HEK293 (cell line): ENCODE results near the gene CYB5D1.

Source experiments
- CTCF ChIP-seq: fragments of 450-650 bp; formaldehyde crosslinking; IDR thresholded peaks from 2 replicates; pipeline ENCODE4 v1.5.1; 2016; ENCODE audit warnings: missing biosample characterization, missing genetic modification characterization
- EGR2 ChIP-seq: fragments of 450-650 bp; formaldehyde crosslinking; IDR thresholded peaks from 2 replicates; pipeline ENCODE4 v1.5.1; 2016; ENCODE audit warnings: low read depth, missing biosample characterization, missing genetic modification characterization
- ELK4 ChIP-seq: IDR thresholded peaks from 2 replicates; pipeline ENCODE4 v1.6.1; 2011; ENCODE audit warnings: mild to moderate bottlenecking, low read depth, low read length, borderline replicate concordance
- GLIS2 ChIP-seq: fragments of 450-650 bp; formaldehyde crosslinking; IDR thresholded peaks from 2 replicates; pipeline ENCODE4 v1.5.1; 2016; ENCODE audit warnings: missing biosample characterization, missing genetic modification characterization
- KLF1 ChIP-seq: fragments of 450-650 bp; formaldehyde crosslinking; IDR thresholded peaks from 2 replicates; pipeline ENCODE4 v1.5.1; 2016; ENCODE audit warnings: missing biosample characterization, missing genetic modification characterization
- KLF10 ChIP-seq: fragments of 450-650 bp; IDR thresholded peaks from 2 replicates; pipeline ENCODE4 v1.5.1; 2018; ENCODE audit warnings: missing biosample characterization, mild to moderate bottlenecking, missing genetic modification characterization
- KLF16 ChIP-seq: fragments of 450-650 bp; formaldehyde crosslinking; IDR thresholded peaks from 2 replicates; pipeline ENCODE4 v1.5.1; 2017; ENCODE audit warnings: missing biosample characterization, missing genetic modification characterization
- KLF8 ChIP-seq: fragments of 450-650 bp; formaldehyde crosslinking; IDR thresholded peaks from 2 replicates; pipeline ENCODE4 v1.5.1; 2016; ENCODE audit warnings: missing biosample characterization, missing genetic modification characterization
- MEIS1 ChIP-seq: sonication (generic); formaldehyde crosslinking; IDR thresholded peaks from 2 replicates; pipeline ENCODE4 v1.8.1; 2022; ENCODE audit warnings: missing genetic modification reagents, mild to moderate bottlenecking, borderline replicate concordance
- PATZ1 ChIP-seq: fragments of 450-650 bp; formaldehyde crosslinking; IDR thresholded peaks from 2 replicates; pipeline ENCODE4 v1.5.1; 2016; ENCODE audit warnings: missing biosample characterization, missing genetic modification characterization
- PRDM1 ChIP-seq: fragments of 450-650 bp; formaldehyde crosslinking; IDR thresholded peaks from 2 replicates; pipeline ENCODE4; 2016; ENCODE audit warnings: missing biosample characterization, missing genetic modification characterization
- SP2 ChIP-seq: fragments of 450-650 bp; formaldehyde crosslinking; IDR thresholded peaks from 2 replicates; pipeline ENCODE4 v1.5.1; 2016; ENCODE audit warnings: missing biosample characterization, missing genetic modification characterization
- SP7 ChIP-seq: fragments of 450-650 bp; formaldehyde crosslinking; IDR thresholded peaks from 2 replicates; pipeline ENCODE4 v1.5.1; 2016; ENCODE audit warnings: missing biosample characterization, missing genetic modification characterization
- ZBTB11 ChIP-seq: fragments of 450-650 bp; formaldehyde crosslinking; conservative IDR thresholded peaks from 2 replicates; pipeline ENCODE4 v1.5.1; 2016; ENCODE audit warnings: low read depth, missing biosample characterization, missing genetic modification characterization
- ZBTB17 ChIP-seq: fragments of 450-650 bp; formaldehyde crosslinking; IDR thresholded peaks from 2 replicates; pipeline ENCODE4 v1.5.1; 2016; ENCODE audit warnings: missing biosample characterization, missing genetic modification characterization
- ZBTB20 ChIP-seq: fragments of 450-650 bp; formaldehyde crosslinking; IDR thresholded peaks from 2 replicates; pipeline ENCODE4 v1.5.1; 2016; ENCODE audit warnings: missing biosample characterization, missing genetic modification characterization
- ZBTB21 ChIP-seq: fragments of 450-650 bp; formaldehyde crosslinking; IDR thresholded peaks from 2 replicates; pipeline ENCODE4 v1.5.1; 2017; ENCODE audit warnings: missing biosample characterization, missing genetic modification characterization
- ZBTB48 ChIP-seq: fragments of 450-650 bp; formaldehyde crosslinking; IDR thresholded peaks from 2 replicates; pipeline ENCODE4 v1.5.1; 2016; ENCODE audit warnings: missing biosample characterization, missing genetic modification characterization
- ZNF10 ChIP-seq: fragments of 450-650 bp; formaldehyde crosslinking; IDR thresholded peaks from 2 replicates; pipeline ENCODE4 v1.5.1; 2017; ENCODE audit warnings: missing biosample characterization, missing genetic modification characterization
- ZNF112 ChIP-seq: fragments of 450-650 bp; formaldehyde crosslinking; IDR thresholded peaks from 2 replicates; pipeline ENCODE4 v1.5.0; 2017; ENCODE audit warnings: missing biosample characterization, missing genetic modification characterization
- ZNF114 ChIP-seq: fragments of 450-650 bp; formaldehyde crosslinking; IDR thresholded peaks from 2 replicates; pipeline ENCODE4 v1.5.0; 2017; ENCODE audit warnings: missing biosample characterization, missing genetic modification characterization
- ZNF175 ChIP-seq: fragments of 450-650 bp; formaldehyde crosslinking; IDR thresholded peaks from 2 replicates; pipeline ENCODE4 v1.5.1; 2016; ENCODE audit warnings: missing biosample characterization, missing genetic modification characterization
- ZNF211 ChIP-seq: fragments of 450-650 bp; formaldehyde crosslinking; IDR thresholded peaks from 2 replicates; pipeline ENCODE4 v1.5.1; 2016; ENCODE audit warnings: low read depth, missing biosample characterization, missing genetic modification characterization
- ZNF341 ChIP-seq: fragments of 450-650 bp; formaldehyde crosslinking; IDR thresholded peaks from 2 replicates; pipeline ENCODE4; 2016; ENCODE audit warnings: low read depth, missing biosample characterization, missing genetic modification characterization
- ZNF501 ChIP-seq: fragments of 450-650 bp; formaldehyde crosslinking; IDR thresholded peaks from 2 replicates; pipeline ENCODE4 v1.5.1; 2016; ENCODE audit warnings: missing biosample characterization, missing genetic modification characterization
- ZNF585B ChIP-seq: fragments of 450-650 bp; formaldehyde crosslinking; IDR thresholded peaks from 2 replicates; pipeline ENCODE4 v1.5.1; 2016; ENCODE audit warnings: missing biosample characterization, missing genetic modification characterization
- ZNF600 ChIP-seq: fragments of 450-650 bp; formaldehyde crosslinking; IDR thresholded peaks from 2 replicates; pipeline ENCODE4 v1.5.1; 2016; ENCODE audit warnings: missing biosample characterization, missing genetic modification characterization
- ZNF664 ChIP-seq: fragments of 450-650 bp; formaldehyde crosslinking; IDR thresholded peaks from 2 replicates; pipeline ENCODE4 v1.5.1; 2016; ENCODE audit warnings: missing biosample characterization, missing genetic modification characterization
- ZNF707 ChIP-seq: fragments of 450-650 bp; formaldehyde crosslinking; IDR thresholded peaks from 2 replicates; pipeline ENCODE4 v1.5.1; 2016; ENCODE audit warnings: missing biosample characterization, missing genetic modification characterization
- ZNF76 ChIP-seq: fragments of 450-650 bp; formaldehyde crosslinking; IDR thresholded peaks from 2 replicates; pipeline ENCODE4; 2016; ENCODE audit warnings: low read depth, missing biosample characterization, missing genetic modification characterization, borderline replicate concordance
- ZNF791 ChIP-seq: fragments of 450-650 bp; formaldehyde crosslinking; IDR thresholded peaks from 2 replicates; pipeline ENCODE4 v1.5.1; 2016; ENCODE audit warnings: missing biosample characterization, missing genetic modification characterization
- ZSCAN18 ChIP-seq: fragments of 450-650 bp; formaldehyde crosslinking; IDR thresholded peaks from 2 replicates; pipeline ENCODE4 v1.5.1; 2016; ENCODE audit warnings: missing biosample characterization, missing genetic modification characterization

CYB5D1 gene

GRCh38 chr17:7842380-7843256 is 15.2 kb upstream of the CYB5D1 start (continued):
- TF ChIP-seq ZNF114 (tag by site-specific recombination) (no peak), PATZ1 (peak; percentile 97), SP2 (tag by site-specific recombination) (peak; percentile 50), EGR2 (tag by site-specific recombination) (peak; percentile 96), KLF10 (no peak), ZNF211 (tag by site-specific recombination) (no peak), KLF16 (tag by site-specific recombination) (peak; percentile 47), ZNF10 (tag by site-specific recombination) (no peak), ZBTB21 (tag by site-specific recombination) (peak; percentile 42), ZBTB17 (tag by site-specific recombination) (peak; percentile 74), ZNF707 (tag by site-specific recombination) (no peak), ZBTB48 (tag by site-specific recombination) (peak; percentile 66), ZNF175 (tag by site-specific recombination) (no peak), ELK4 (no peak), KLF1 (tag by site-specific recombination) (no peak), ZNF791 (no peak), PRDM1 (peak; percentile 87), ZNF501 (tag by site-specific recombination) (0 out of 2 replicates have a peak, but pooled peaks have one; percentile 17), ZSCAN18 (no peak), CTCF (tag by site-specific recombination) (no peak; the same call in 1 of the 2 replicates), ZNF76 (tag by site-specific recombination) (no peak), KLF8 (tag by site-specific recombination) (peak; percentile 73), GLIS2 (peak; percentile 96), ZNF664 (tag by site-specific recombination) (no peak), ZNF112 (tag by site-specific recombination) (no peak), ZBTB20 (tag by site-specific recombination) (0 out of 2 replicates have a peak, but pooled peaks have one; percentile 74), ZNF600 (tag by site-specific recombination) (peak; percentile 7; the same call in 1 of the 2 replicates), ZNF585B (tag by site-specific recombination) (no peak), ZBTB11 (peak; percentile 97), ZNF341 (tag by site-specific recombination) (peak; percentile 58), SP7 (tag by site-specific recombination) (peak; percentile 73), MEIS1 (CRISPR knock-in tag) (no peak)
